ENCODE measurements around the gene MAP3K5. TPM values are rescaled to one million over a fixed set of nuclear protein-coding genes. Genes with fewer than 3 reads are reported as not detected.

The MAP3K5 gene
- total RNA-seq, 4 donors from 2014 or later = 18.7 to 24.1 (median 20.7) TPM

DNA sequence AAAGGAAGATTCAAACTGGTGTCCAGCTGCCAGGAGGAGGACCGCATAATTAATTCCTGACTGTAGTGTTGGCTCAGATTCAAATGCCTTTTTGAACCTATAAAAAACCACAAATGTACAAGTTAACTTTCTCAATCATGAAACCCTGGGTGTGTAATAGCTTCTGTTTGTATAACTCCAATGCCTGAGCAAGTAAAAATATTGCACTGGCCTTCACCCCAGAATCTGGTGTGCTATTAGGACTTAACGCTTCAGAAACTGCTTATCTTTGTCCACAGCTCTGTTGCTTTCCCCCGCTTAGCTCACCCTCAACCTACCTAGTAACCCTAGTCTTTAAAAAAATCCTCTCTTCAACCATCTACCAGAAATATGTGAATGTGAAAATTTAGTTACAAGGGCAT, 123.0 kb downstream of the MAP3K5 start:
- peaks cover 0 to 4% (median 1%) of the 10 kb centered on the region in 4 donors for H3K36me3 ChIP-seq
- TF ChIP-seq, protein P1, sequence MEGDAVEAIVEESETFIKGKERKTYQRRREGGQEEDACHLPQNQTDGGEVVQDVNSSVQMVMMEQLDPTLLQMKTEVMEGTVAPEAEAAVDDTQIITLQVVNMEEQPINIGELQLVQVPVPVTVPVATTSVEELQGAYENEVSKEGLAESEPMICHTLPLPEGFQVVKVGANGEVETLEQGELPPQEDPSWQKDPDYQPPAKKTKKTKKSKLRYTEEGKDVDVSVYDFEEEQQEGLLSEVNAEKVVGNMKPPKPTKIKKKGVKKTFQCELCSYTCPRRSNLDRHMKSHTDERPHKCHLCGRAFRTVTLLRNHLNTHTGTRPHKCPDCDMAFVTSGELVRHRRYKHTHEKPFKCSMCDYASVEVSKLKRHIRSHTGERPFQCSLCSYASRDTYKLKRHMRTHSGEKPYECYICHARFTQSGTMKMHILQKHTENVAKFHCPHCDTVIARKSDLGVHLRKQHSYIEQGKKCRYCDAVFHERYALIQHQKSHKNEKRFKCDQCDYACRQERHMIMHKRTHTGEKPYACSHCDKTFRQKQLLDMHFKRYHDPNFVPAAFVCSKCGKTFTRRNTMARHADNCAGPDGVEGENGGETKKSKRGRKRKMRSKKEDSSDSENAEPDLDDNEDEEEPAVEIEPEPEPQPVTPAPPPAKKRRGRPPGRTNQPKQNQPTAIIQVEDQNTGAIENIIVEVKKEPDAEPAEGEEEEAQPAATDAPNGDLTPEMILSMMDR (IDR thresholded peaks at IDR 0.05) = no peak
- TF ChIP-seq POLR2AphosphoS5 (IDR thresholded peaks at IDR 0.05) = no peak
- no peak for TF ChIP-seq POLR2A (IDR thresholded peaks at IDR 0.05; ENCODE audit: low read depth)
- no peak for TF ChIP-seq EP300 (IDR thresholded peaks at IDR 0.05)
- H3K27me3 ChIP-seq = no peaks in the 10 kb centered on the region
- intact Hi-C loops (cut with DNase I) = no loop called here
- 79% methylated on average over 3 of the region's 3 CpGs for WGBS
- H3K9me3 ChIP-seq = no peaks in the 10 kb centered on the region
- no peak for DNase-seq (ENCODE audit: extremely low spot score)
- no peak overlapping the region for H3K4me3 ChIP-seq
- H3K4me1 ChIP-seq = no peaks in the 10 kb centered on the region
- no peak overlapping the region for H3K27ac ChIP-seq (replicated peaks in 1 of 4)

DNA sequence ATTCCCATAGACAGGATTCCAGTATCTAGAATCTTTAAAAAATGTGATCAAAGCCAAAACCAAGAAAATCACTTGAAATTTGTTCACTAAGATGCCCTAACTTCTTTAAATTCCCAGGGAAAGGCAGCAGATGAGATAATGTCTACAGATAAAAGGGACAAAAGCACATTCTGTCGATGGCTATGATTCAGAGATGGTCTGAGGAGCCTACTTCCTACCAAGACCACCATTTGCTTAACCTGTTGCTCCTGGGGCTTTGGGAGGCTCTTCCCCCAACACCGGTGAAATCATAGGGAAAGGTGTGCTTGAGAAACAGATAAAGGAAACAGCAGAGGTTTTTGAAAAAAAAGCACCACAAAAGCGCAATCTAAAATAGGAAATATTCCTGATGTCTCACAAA, 123.7 kb downstream of the MAP3K5 start:
- H3K9me3 ChIP-seq = no peaks in the 10 kb centered on the region
- TF ChIP-seq POLR2A (IDR thresholded peaks at IDR 0.05; ENCODE audit: low read depth) = no peak
- no peak for TF ChIP-seq POLR2AphosphoS5 (IDR thresholded peaks at IDR 0.05)
- TF ChIP-seq, protein P1 (IDR thresholded peaks at IDR 0.05) = no peak
- no peak for TF ChIP-seq EP300 (IDR thresholded peaks at IDR 0.05)
- H3K4me3 ChIP-seq = no peak overlapping the region
- intact Hi-C loops (cut with DNase I) = no loop called here
- H3K27me3 ChIP-seq = no peaks in the 10 kb centered on the region
- H3K4me1 ChIP-seq = no peaks in the 10 kb centered on the region
- WGBS = 98% methylated on average over 3 of the region's 3 CpGs
- peaks cover 0 to 8% (median 2%) of the 10 kb centered on the region in 4 donors for H3K36me3 ChIP-seq
- DNase-seq (ENCODE audit: extremely low spot score) = no peak
- no peak overlapping the region for H3K27ac ChIP-seq (replicated peaks in 1 of 4)

DNA sequence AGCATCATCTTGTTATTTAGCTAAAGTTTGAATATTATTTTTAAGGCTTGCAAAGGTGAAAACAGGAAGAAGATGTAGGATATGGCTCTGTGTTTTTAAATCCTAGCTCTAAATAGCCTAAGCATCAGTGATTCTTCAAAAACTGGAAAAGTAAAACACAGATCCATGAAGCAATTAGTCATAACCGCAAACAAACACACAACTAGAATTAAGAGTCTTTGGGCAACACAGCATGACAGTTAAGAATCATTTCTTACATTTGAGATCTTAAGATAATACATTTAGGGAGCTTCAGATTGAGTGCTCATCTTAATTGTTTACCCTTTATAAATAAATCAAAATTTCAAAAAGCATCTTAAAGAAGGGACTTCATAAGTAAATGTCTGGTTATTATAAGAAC, 126.2 kb downstream of the MAP3K5 start:
- TF ChIP-seq POLR2AphosphoS5 (IDR thresholded peaks at IDR 0.05) (no peak), POLR2A (IDR thresholded peaks at IDR 0.05; ENCODE audit: low read depth) (no peak), EP300 (IDR thresholded peaks at IDR 0.05) (no peak)
- TF ChIP-seq, protein P1 (IDR thresholded peaks at IDR 0.05) = no peak
- no peaks in the 10 kb centered on the region for H3K4me1 ChIP-seq
- no peak overlapping the region for H3K27ac ChIP-seq (replicated peaks in 1 of 4)
- H3K27me3 ChIP-seq = no peaks in the 10 kb centered on the region
- no peaks in the 10 kb centered on the region for H3K9me3 ChIP-seq
- 100% methylated on average over 1 of the region's 1 CpG for WGBS
- intact Hi-C loops (cut with DNase I) = no loop called here
- DNase-seq (ENCODE audit: extremely low spot score) = no peak
- peaks cover 0 to 8% (median 2%) of the 10 kb centered on the region in 4 donors for H3K36me3 ChIP-seq
- no peak overlapping the region for H3K4me3 ChIP-seq

DNA sequence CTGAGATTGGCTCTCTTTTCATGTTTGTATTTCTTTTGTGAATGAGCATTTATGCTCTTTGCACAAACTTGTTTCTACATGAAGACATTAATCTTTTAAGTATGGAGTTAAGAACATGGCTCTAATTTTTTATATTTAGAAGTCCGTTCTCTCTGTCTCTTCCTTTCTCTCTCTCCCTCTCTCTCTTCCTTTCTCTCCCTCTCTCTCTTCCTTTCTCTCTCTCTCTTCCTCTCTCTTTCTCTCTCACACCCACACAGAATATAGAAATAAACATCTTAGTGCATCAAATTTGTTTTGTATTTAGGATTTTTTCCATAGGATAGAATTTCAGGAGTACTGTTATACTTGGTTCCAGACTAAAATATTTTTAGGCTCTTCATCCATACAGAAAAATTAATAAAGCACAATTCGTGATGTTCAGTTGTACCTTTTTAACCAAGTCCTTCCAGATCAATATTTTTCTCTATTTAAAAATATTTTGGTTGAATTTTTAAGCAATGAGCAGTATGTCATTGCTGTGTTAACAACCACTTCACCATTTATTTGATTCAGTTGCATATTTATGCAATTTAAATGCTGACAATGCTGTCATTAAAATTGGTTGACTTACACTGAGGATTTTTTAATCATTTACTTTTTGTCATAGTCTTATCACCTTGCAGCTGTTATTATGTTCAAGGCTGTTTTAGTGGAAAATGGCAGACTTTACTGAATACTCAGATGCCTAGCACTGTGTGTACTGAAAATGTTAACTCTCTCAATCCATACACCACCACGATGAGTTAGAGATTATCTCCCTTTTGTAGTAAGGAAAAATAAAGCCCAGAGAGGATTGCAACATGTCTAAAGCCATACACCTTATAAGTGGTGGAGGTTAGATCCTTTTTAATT, 129.7 kb downstream of the MAP3K5 start:
- H3K4me3 ChIP-seq = no peak overlapping the region
- 81% methylated on average over 3 of the region's 3 CpGs for WGBS
- intact Hi-C loops (cut with DNase I) = no loop called here
- no peaks in the 10 kb centered on the region for H3K9me3 ChIP-seq
- H3K27ac ChIP-seq (replicated peaks in 1 of 4) = no peak overlapping the region
- no peak for DNase-seq (ENCODE audit: extremely low spot score)
- no peak for TF ChIP-seq EP300 (IDR thresholded peaks at IDR 0.05)
- no peak for TF ChIP-seq POLR2A (IDR thresholded peaks at IDR 0.05; ENCODE audit: low read depth)
- TF ChIP-seq, protein P1 (IDR thresholded peaks at IDR 0.05) = no peak
- no peak for TF ChIP-seq POLR2AphosphoS5 (IDR thresholded peaks at IDR 0.05)
- H3K4me1 ChIP-seq = no peaks in the 10 kb centered on the region
- peaks cover 0 to 16% (median 7%) of the 10 kb centered on the region in 4 donors for H3K36me3 ChIP-seq
- no peaks in the 10 kb centered on the region for H3K27me3 ChIP-seq
